ENCODE results near the gene PARP15. TPM values are rescaled to one million over a fixed set of nuclear protein-coding genes. Genes with fewer than 3 reads are reported as not detected.
"Not testable (repeated sequence)": the region's sequence is repeated elsewhere in the genome, so short reads cannot be mapped to it uniquely, and the experiment has no call there.

PARP15 gene
- total and polyA plus RNA-seq, 8 donors = 0.25 to 4.5 (median 1.3) TPM; not detected in 1

GRCh38 chr3:122646146-122646988, 68.9 kb downstream of the PARP15 start:
- no peak for DNase-seq
- no peak for TF ChIP-seq POLR2A (IDR thresholded peaks at IDR 0.05)
- TF ChIP-seq EP300 (IDR thresholded peaks at IDR 0.05) = no peak
- no peak for TF ChIP-seq POLR2AphosphoS5 (IDR thresholded peaks at IDR 0.05)
- no peak for TF ChIP-seq CTCF (IDR thresholded peaks at IDR 0.05)
- Histone ChIP-seq H3K27me3 (no peaks in the 10 kb centered on the region), H3K27ac (peak overlapping the region in 1 of 5 donors; percentile 46), H3K36me3 (no peaks in the 10 kb centered on the region), H3K9me3 (no peaks in the 10 kb centered on the region), H3K4me3 (no peak overlapping the region), H3K4me1 (peaks cover 0 to 5% (median 3%) of the 10 kb centered on the region in 4 donors)
- 58 to 76% (median 71%) methylated on average over 5 of the region's 5 CpGs for WGBS, 5 donors
- intact Hi-C loops (cut with DNase I; ENCODE audit: low total_unique reads) = no loop called here

- intact Hi-C loops (cut with DNase I; ENCODE audit: low total_unique reads) = not testable (repeated sequence)
- WGBS, 5 donors = 42 to 58% (median 52%) methylated on average over 8 to 11 of the region's 11 CpGs
Measured at GRCh38 chr3:122651233-122651907, 73.9 kb downstream of the PARP15 start.

GRCh38 chr3:122651962-122652361, 74.5 kb downstream of the PARP15 start:
- DNase-seq; H3K27me3 ChIP-seq; H3K9me3 ChIP-seq; H3K27ac ChIP-seq; H3K4me3 ChIP-seq; H3K4me1 ChIP-seq; H3K36me3 ChIP-seq; intact Hi-C loops (cut with DNase I; ENCODE audit: low total_unique reads): not testable (repeated sequence)
- 39 to 79% (median 62%) methylated on average over 6 of the region's 6 CpGs for WGBS, 5 donors

More at GRCh38 chr3:122651233-122651907, 73.9 kb downstream of the PARP15 start:
- not testable (repeated sequence) for H3K9me3 ChIP-seq, H3K4me1 ChIP-seq, H3K36me3 ChIP-seq, H3K27me3 ChIP-seq, H3K4me3 ChIP-seq, DNase-seq
- H3K27ac ChIP-seq = peak overlapping the region in 1 of 5 donors; percentile 8

GRCh38 chr3:122658336-122658735, 80.9 kb downstream of the PARP15 start:
- H3K4me1 ChIP-seq; DNase-seq; H3K27me3 ChIP-seq; H3K36me3 ChIP-seq; H3K4me3 ChIP-seq; H3K27ac ChIP-seq; intact Hi-C loops (cut with DNase I; ENCODE audit: low total_unique reads); H3K9me3 ChIP-seq: not testable (repeated sequence)
- 81 to 99% (median 94%) methylated on average over 4 of the region's 4 CpGs for WGBS, 5 donors

- no peaks in the 10 kb centered on the region for H3K9me3 ChIP-seq
- no peak overlapping the region for H3K27ac ChIP-seq
- H3K36me3 ChIP-seq = no peaks in the 10 kb centered on the region
- H3K4me1 ChIP-seq = no peaks in the 10 kb centered on the region
- no peak for DNase-seq
- WGBS, 5 donors = 52 to 72% (median 56%) methylated on average over 14 of the region's 14 CpGs
- intact Hi-C loops (cut with DNase I; ENCODE audit: low total_unique reads) = no loop called here
- H3K27me3 ChIP-seq = no peaks in the 10 kb centered on the region
- TF ChIP-seq POLR2A (IDR thresholded peaks at IDR 0.05) (no peak), POLR2AphosphoS5 (IDR thresholded peaks at IDR 0.05) (no peak), CTCF (IDR thresholded peaks at IDR 0.05) (no peak), EP300 (IDR thresholded peaks at IDR 0.05) (no peak)
- H3K4me3 ChIP-seq = no peak overlapping the region
Measured at GRCh38 chr3:122660297-122660974, 83.0 kb downstream of the PARP15 start.
